KOPT-K1 (cell line): ENCODE results near the gene ZNF562.
"Not testable (repeated sequence)": the region's sequence is repeated elsewhere in the genome, so short reads cannot be mapped to it uniquely, and the experiment has no call there.

Source experiments
- H3K27ac ChIP-seq: fragments of 200-600 bp; sonication (generic); 2 replicates; pipeline ENCODE4 v1.5.1; 2016; ENCODE audit warnings: antibody characterized with exemption, mild to moderate bottlenecking, low read depth, low read length; ENCODE audit not compliant: poor library complexity, severe bottlenecking
- H3K36me3 ChIP-seq: fragments of 200-600 bp; sonication (generic); 2 replicates; pipeline ENCODE4 v1.5.1; 2017; ENCODE audit warnings: antibody characterized with exemption, mild to moderate bottlenecking, low read length, moderate library complexity; ENCODE audit not compliant: insufficient read depth
- H3K9me3 ChIP-seq: fragments of 200-600 bp; sonication (generic); 2 replicates; pipeline ENCODE4 v1.5.1; 2017; ENCODE audit warnings: antibody characterized with exemption, low read length, mild to moderate bottlenecking; ENCODE audit not compliant: insufficient read depth, poor library complexity, severe bottlenecking

Gene ZNF562

DNA sequence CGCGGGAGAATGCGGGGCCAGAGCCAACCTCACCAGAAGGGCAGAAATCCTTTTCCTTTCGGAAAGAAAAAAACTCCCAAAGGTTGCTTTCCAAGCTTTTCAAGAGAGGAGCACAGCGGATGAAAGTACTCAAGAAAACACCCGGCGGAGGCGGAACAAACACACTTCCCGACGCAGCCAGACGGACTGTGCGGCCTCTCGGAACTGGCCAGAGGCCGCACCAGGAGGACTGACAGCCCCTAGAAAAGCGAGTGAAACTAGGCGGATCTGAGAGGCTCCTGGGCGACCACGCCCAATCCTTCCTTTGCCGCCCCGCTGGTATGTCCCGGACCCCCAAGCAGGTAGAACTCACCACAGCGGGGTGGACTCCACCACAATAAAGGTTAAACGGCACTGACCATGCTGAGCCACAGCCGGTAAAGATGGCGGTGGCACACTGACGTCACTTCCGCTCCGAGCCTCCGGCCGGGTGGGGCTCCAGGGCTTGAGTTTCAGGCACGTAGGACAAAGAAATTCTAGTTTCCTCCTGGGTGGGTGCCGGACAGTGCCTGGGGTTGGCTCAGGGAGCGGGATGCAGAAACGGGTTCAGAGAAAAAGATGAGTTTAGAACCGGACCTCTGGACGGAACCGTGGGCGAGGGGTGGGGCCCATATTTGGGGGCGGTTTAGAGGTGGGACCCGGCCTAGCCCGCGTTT, at the start of gene ZNF562:
TSS of gene ZNF562 (minus strand) at position 438 of the 695 bp plus-strand sequence. CDS start 14,356 bp downstream, outside the sequence.
- Histone ChIP-seq H3K36me3 (peaks cover 29% of the 10 kb centered on the region), H3K9me3 (peaks cover 49% of the 10 kb centered on the region), H3K27ac (peak within 1 kb of the TSS; percentile 82)

DNA sequence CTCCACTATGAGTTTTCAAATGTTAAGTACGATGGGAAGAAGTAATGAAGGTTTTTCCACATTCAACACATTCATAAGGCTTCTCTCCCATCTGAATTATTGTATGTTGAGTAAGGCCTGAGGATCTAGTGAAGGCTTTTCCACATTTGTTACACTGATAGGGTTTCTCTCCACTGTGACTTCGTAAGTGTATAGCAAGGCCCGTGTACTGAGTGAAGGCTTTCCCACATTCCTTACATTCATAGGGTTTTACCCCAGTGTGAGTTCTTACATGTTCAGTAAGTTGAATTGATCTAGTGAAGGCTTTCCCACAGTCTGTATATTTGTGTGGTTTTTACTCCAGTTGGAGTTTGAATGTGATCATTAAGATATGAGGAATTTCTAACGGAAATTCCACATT, 49.3 kb upstream of the ZNF562 start:
- Histone ChIP-seq H3K9me3 (peaks cover 16% of the 10 kb centered on the region), H3K27ac (no peak overlapping the region), H3K36me3 (no peaks in the 10 kb centered on the region)

DNA sequence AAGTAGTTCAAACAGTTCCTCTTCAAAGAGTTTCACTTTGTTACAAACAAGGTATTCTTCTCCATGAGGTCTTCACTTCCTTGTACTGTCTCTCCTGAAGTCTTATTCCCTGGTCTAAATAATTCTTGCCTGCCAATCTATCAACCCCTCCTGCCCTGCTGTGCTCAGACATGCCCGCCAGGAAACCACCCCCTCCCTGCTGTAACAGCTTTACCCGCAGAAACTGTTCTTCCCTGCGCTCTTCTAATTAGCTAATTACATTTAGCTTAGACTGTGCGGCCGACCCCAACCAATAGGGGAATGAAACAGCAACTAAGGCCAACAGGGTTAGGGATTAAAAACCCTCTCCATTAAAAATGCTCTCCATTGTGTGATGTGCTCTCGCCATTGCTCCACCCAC, 47.0 kb upstream of the ZNF562 start:
- peak overlapping the region; percentile 22 for H3K27ac ChIP-seq
- H3K36me3 ChIP-seq = no peaks in the 10 kb centered on the region
- H3K9me3 ChIP-seq = peaks cover 16% of the 10 kb centered on the region

DNA sequence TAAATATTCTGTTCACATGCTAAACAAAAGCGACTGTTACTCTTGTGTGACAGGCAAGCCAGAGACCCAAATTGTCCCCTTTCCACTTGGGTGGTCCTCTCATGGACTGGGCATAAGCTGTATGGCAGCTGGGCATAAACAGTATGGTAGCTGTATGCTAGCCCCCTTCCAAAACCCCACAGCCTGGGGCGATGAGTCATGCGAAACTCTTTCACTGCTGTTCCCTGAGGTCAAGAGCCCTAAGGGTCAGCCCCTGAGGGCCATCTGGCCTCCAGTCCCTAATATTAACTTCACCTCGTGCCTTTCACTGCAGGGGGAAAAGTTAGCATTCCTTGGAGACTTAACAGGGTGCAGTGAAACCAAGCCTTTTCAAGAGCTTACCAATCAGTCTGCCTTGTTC, 45.6 kb upstream of the ZNF562 start:
- no peak overlapping the region for H3K27ac ChIP-seq
- no peaks in the 10 kb centered on the region for H3K36me3 ChIP-seq
- peaks cover 16% of the 10 kb centered on the region for H3K9me3 ChIP-seq

DNA sequence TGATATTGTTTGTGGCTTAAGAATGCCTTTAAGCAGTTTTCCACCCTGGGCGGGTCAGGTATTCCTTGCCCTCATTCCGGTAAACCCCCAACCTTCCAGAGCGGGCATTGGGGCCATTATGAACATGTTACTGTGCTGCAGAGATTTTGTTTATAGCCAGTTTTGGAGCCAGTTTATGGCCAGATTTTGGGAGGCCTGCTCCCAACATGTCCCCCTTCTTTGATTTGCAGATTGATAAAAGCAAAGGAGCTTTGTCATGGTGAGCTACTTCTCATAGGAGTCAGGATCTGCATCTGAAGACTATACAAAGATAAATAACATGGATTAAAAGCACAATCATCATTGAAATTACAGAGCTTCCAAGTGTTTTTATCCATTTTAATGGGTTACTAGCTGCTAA, 36.9 kb upstream of the ZNF562 start:
- Histone ChIP-seq H3K9me3 (peaks cover 37% of the 10 kb centered on the region), H3K27ac (no peak overlapping the region), H3K36me3 (no peaks in the 10 kb centered on the region)

DNA sequence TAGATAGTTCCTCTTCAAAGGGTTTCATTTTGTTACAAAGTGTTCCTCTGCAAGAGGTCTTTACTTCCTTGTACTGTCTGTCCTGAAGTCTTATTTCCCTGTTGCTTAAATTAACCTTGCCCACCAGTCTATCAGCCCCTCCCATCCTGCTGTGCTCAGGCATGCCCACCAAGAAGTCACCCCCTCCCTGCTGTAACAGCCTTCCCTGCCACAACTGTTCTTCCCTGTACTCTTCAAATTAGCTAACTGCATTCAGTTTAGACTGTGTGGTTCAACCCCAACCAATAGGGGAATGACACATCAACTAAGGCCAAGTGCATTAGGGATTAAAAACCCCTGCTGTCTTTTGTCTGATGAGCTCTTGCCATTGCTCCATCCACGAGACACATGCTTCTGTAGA, 34.4 kb upstream of the ZNF562 start:
- Histone ChIP-seq H3K36me3 (no peaks in the 10 kb centered on the region), H3K9me3 (peaks cover 37% of the 10 kb centered on the region), H3K27ac (no peak overlapping the region)

DNA sequence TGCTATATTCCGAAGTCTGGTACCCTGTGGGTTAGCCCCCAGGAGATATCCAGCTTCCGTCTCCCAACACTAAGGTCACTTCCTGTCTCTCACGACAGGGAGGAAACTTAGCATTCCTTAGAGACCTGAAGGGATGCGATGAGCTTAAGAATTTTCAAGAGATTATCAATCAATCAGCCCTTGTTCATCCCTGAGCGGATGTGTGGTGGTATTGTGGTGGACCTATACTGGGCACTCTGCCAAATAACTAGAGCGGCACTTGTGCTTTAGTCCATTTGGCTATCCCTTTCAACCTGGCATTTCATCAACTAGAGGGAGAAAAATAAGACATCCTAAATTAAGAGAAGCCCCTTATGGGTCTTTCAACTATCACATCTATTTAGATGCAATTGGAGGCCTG, 30.9 kb upstream of the ZNF562 start:
- Histone ChIP-seq H3K9me3 (peaks cover 18% of the 10 kb centered on the region), H3K27ac (no peak overlapping the region), H3K36me3 (no peaks in the 10 kb centered on the region)

DNA sequence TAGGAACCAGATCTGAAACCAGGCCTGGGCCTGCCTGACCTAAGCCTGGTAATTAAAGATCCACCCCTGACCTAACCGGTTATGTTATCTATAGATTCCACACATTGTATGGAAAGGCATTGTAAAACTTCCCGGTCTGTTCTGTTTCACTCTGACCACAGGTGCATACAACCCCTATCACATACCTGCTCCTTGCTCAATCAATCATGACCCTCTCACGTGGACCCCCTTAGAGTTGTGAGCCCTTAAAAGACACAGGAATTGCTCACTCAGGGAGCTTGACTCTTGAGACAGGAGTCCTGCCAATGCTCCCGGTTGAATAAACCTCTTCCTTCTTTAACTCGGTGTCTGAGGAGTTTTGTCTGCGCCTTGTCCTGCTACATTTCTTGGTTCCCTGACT, 27.3 kb upstream of the ZNF562 start:
- Histone ChIP-seq H3K9me3 (peaks cover 16% of the 10 kb centered on the region), H3K36me3 (no peaks in the 10 kb centered on the region), H3K27ac (no peak overlapping the region)

DNA sequence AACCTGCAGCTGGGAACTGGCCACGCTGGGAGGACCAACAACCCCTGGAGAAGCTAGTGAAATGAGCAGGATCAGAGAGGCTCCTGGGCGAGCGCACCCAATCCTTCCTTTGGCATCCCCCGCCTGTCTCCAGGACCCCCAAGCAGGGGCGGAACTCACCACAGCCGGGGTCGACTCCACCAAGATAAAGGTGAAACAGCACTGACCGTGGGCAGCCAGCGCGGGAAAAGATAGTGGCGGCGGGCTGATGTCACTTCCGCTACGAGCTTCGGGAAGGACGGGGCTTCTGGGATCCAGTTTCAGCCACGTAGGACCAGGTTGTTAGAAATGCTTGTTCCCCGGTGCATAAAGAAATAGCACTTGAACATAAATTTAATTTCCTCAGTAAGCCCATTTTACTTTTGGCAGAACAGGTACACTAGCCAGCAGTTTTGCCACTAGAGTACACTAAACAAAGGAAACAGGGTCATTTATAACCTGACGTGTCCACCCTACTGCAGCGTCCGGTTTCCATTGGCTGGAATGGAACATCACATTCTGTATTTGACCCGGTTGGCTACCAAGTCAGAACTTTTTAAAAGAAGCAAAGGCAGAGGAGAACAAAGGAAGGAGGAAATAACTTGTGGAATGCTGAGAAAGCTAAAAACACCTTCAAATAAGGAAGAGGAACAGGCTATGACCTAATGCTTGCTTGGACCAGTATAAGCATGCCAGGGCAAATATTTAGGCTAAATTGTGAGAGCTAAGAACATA, 25.5 kb upstream of the ZNF562 start:
- peaks cover 16% of the 10 kb centered on the region for H3K9me3 ChIP-seq
- no peaks in the 10 kb centered on the region for H3K36me3 ChIP-seq
- H3K27ac ChIP-seq = no peak overlapping the region

DNA sequence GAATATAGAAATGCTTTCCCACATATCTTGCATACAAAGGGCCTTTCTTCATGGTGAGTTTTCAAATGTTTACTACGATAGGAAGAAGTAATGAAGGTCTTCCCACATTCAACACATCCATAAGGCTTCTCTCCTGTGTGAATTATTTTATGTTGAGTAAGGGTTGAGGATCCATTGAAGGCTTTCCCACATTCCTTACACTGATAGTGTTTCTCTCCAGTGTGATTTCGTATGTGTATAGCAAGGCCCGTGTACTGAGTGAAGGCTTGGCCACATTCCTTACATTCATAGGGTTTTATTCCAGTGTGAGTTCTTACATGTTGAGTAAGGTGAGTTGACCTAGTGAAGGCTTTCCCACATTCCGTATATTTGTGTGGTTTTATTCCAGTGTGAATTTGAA, 15.4 kb upstream of the ZNF562 start:
- H3K27ac ChIP-seq, H3K36me3 ChIP-seq: not testable (repeated sequence)
- H3K9me3 ChIP-seq = peaks cover 21% of the 10 kb centered on the region

DNA sequence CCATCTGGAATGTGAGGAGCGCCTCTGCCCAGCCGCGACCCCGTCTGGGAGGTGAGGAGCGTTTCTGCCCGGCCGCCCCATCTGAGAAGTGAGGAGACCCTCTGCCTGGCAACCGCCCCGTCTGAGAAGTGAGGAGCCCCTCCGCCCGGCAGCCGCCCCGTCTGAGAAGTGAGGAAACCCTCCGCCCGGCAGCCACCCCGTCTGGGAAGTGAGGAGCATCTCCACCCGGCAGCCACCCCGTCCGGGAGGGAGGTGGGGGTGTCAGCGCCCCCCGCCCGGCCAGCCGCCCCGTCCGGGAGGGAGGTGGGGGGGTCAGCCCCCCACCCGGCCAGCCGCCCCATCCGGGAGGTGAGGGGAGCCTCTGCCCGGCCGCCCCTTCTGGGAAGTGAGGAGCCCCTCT, 5.1 kb upstream of the ZNF562 start:
- not testable (repeated sequence) for H3K36me3 ChIP-seq, H3K9me3 ChIP-seq, H3K27ac ChIP-seq

DNA sequence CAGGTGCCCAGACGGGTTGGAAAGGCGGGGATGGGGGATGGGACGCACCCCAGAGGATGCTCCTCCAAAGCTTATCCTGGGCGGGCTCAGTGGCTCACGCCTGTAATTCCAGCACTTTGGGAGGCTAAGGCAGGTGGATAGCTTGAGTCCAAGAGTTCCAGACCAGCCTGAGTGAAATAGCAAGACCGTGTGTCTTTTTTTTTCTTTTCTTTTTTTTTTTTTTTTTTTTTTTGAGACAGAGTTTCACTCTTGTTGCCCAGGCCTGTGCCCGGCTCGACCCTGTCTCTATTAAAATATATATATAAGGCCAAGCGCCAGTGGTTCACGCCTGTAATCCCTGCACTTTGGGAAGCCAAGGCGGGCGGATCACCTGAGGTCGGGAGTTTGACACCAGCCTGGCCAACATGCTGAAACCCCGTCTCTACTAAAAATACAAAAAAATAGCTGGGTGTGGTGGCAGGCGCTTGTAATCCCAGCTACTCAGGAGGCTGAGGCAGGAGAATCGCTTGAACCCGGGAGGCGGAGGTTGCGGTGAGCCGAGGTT, 530 bp upstream of the ZNF562 start:
- Histone ChIP-seq H3K36me3 (peaks cover 27% of the 10 kb centered on the region), H3K27ac (peak overlapping the region; percentile 82), H3K9me3 (peaks cover 47% of the 10 kb centered on the region)

DNA sequence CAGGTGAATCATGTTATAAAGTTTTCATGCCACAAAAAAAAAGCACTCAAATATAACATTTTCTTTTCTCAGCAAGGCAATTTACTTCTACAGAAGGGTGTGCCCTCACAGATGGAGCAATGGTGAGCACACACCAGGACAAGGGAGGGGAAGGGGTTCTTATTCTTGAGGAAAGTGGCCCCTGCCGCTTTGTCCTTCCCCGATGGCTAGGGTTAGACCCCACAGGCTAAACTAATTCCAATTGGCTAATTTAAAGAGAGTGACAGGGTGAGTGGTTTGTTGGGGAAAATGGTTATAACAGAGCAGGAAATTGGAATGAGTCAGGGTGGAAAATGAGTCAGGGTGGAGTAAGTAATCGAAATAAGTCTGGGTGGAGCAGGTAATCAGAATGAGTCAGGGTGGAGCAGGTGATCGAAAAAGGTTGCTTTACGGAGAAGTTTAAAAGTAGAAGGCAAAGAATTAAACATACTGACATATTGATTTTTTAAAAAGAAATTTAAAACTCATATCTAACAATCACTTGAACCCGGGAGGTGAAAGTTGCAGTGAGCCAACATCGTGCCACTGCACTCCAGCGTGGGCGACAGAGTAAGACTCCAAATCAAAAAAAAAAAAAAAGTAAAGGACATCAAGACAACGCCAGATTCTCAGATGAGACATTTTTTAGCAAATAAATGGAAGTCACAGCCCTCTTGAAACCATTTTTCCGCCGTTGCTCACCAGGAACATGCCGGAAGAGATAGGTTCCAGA, 813 bp downstream of the ZNF562 start:
- H3K36me3 ChIP-seq = peaks cover 29% of the 10 kb centered on the region
- peaks cover 53% of the 10 kb centered on the region for H3K9me3 ChIP-seq
- H3K27ac ChIP-seq = peak overlapping the region; percentile 82

DNA sequence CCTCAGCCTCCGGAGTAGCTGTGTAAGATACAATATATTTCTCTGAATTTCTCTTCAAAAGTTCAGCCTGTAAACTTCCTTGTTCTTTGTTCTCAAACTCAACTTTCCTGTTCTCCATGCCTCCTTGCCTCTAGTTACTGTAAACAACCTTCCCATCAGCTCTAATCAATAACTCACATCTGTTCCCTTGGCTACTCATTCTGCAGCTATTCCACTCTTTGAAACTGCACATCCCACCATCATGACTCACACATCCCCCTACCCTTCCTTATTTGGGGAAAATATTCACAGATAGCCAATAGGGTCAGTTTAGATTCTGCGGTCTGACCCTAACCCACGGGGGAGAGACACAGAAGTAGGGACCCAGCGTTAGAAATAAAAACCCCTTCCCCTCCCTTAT, 2.0 kb downstream of the ZNF562 start:
- Histone ChIP-seq H3K27ac (no peak overlapping the region), H3K9me3 (peaks cover 65% of the 10 kb centered on the region), H3K36me3 (peaks cover 33% of the 10 kb centered on the region)

DNA sequence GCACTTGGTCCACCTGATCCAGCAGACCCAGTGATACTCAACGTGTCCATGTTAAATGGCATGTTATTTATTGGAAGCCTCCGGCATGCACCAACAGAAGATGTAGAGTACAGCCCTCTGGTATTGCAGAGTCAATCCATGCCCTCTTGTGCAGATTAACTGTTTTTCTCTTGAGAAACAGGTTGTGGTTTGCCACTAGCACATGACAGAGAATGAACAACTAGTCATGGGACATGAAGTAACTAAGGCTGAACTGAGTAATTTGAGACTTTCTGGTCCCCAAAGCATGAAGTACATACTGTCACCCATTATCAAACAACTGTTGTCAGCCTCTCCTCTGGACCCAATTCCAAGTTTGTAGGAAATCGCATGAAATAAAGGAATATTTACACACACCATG, 3.2 kb downstream of the ZNF562 start:
- H3K9me3 ChIP-seq = peaks cover 78% of the 10 kb centered on the region
- H3K27ac ChIP-seq = no peak overlapping the region
- H3K36me3 ChIP-seq = peaks cover 39% of the 10 kb centered on the region
